Natural killer cell (primary cell): Measurements from ENCODE around the gene SLC38A2. TPM values are rescaled to one million over a fixed set of nuclear protein-coding genes. Genes with fewer than 3 reads are reported as not detected.

ENCODE experiments used
- ATAC-seq, 3 donors: fragments of 150-1000 bp in 2 of 3; fragments of 200-7000 bp in 1 of 3; cut with Tn5 transposase; 1 replicate in 1 of 3; 2 replicates in 2 of 3; pipeline ENCODE4 v1.10.0; 2021; ENCODE audit warnings: mild to moderate bottlenecking in 2 of 3, moderate library complexity in 2 of 3
- DNase-seq, 2 donors: peaks; one replicate each; pipeline versions ENCODE4 v3.0.0 to v3.0.0-alpha.2; 2013 to 2021; ENCODE audit warnings: mixed read lengths in 1 of 2
- H3K27ac ChIP-seq: one replicate; pipeline ENCODE4 v1.5.1; 2013; ENCODE audit warnings: mild to moderate bottlenecking, low read length
- H3K27me3 ChIP-seq: one replicate; pipeline ENCODE4 v1.6.1; 2013; ENCODE audit warnings: low read length; ENCODE audit not compliant: control insufficient read depth, insufficient read depth
- H3K36me3 ChIP-seq: one replicate; pipeline ENCODE4 v1.6.1; 2013; ENCODE audit warnings: low read length; ENCODE audit not compliant: control insufficient read depth, insufficient read depth
- H3K4me1 ChIP-seq: one replicate; pipeline ENCODE4 v1.6.1; 2013; ENCODE audit warnings: low read length; ENCODE audit not compliant: control insufficient read depth, insufficient read depth
- H3K4me3 ChIP-seq: one replicate; pipeline ENCODE4 v1.5.1; 2013; ENCODE audit warnings: low read length
- H3K9me3 ChIP-seq: one replicate; pipeline ENCODE4 v1.6.1; 2013; ENCODE audit warnings: low read length; ENCODE audit not compliant: control insufficient read depth, insufficient read depth
- H3K27ac Mint-ChIP-seq, 2 donors: one replicate each; pipeline ENCODE4 v1.8.0; 2022; ENCODE audit warnings: mild to moderate bottlenecking in 2 of 2, mixed read lengths in 2 of 2, moderate library complexity in 1 of 2
- H3K27me3 Mint-ChIP-seq, 2 donors: one replicate each; pipeline ENCODE4 v1.8.0; 2022; ENCODE audit warnings: low read depth in 2 of 2, mixed read lengths in 2 of 2
- H3K36me3 Mint-ChIP-seq: one replicate; pipeline ENCODE4 v1.8.0; 2022; ENCODE audit warnings: mixed read lengths
- H3K4me1 Mint-ChIP-seq, 2 donors: one replicate each; pipeline ENCODE4 v1.8.0; 2022; ENCODE audit warnings: mixed read lengths in 2 of 2
- H3K4me3 Mint-ChIP-seq: one replicate; pipeline ENCODE4 v1.8.0; 2022; ENCODE audit warnings: mild to moderate bottlenecking, moderate library complexity, mixed read lengths
- H3K9me3 Mint-ChIP-seq, 2 donors: one replicate each; pipeline ENCODE4 v1.8.0; 2022; ENCODE audit warnings: mixed read lengths in 2 of 2
- CTCF ChIP-seq: fragments of 200-600 bp; IDR thresholded peaks from one replicate; pipeline ENCODE4 v1.8.0; 2022; ENCODE audit warnings: antibody characterized with exemption
- WGBS: methylation state at CpG from one replicate; pipeline ENCODE4 v1.1.7; 2013; ENCODE audit warnings: missing lambda C conversion rate; ENCODE audit not compliant: insufficient coverage; 5-methylcytosine and 5-hydroxymethylcytosine counted together
- intact Hi-C: fragments of 100-400 bp; cut with micrococcal nuclease; formaldehyde crosslinking; loops from one replicate; pipeline ENCODE4 v1.14.2; 2022
- total RNA-seq, 4 donors: library from RNA; stranded (reverse); fragments of 120-200 nt in 1 of 4; gene quantifications; one replicate each; pipeline versions ENCODE4 v1.2.3 to v1.2.4, GENCODE V29; 2013 to 2022

SLC38A2 gene
- total RNA-seq, 3 donors from 2014 or later (not counting 1 experiment from before 2014, with no cell fraction given) = 131 to 241 (median 167) TPM

GRCh38 chr12:46374711-46375110 is 2.1 kb upstream of the SLC38A2 start:
- no peak for ATAC-seq
- H3K9me3 ChIP-seq = no peaks in the 10 kb centered on the region
- H3K36me3 ChIP-seq = peaks cover 13% of the 10 kb centered on the region
- Mint-ChIP-seq H3K36me3 (peaks cover 19% of the 10 kb centered on the region), H3K27ac (peak overlapping the region; percentile 99), H3K4me3 (peak overlapping the region; percentile 100), H3K27me3 (no peaks in the 10 kb centered on the region), H3K4me1 (peaks cover 44 to 46% of the 10 kb centered on the region in 2 donors), H3K9me3 (no peaks in the 10 kb centered on the region)
- H3K27ac ChIP-seq = no peak overlapping the region
- 94% methylated on average over 4 of the region's 4 CpGs for WGBS
- DNase-seq = no peak
- H3K27me3 ChIP-seq = no peaks in the 10 kb centered on the region
- no peak overlapping the region for H3K4me3 ChIP-seq
- no peak for TF ChIP-seq CTCF
- peaks cover 21% of the 10 kb centered on the region for H3K4me1 ChIP-seq
- intact Hi-C loops = loop anchor here (5.0 to 10.0 kb wide), 5 partner anchors 173 to 1330 kb away; partner anchors contain the start of genes ARID2 and RPAP3

- peak overlapping the region; percentile 100 for H3K4me3 Mint-ChIP-seq
- H3K9me3 ChIP-seq = no peaks in the 10 kb centered on the region
- H3K27ac ChIP-seq = no peak overlapping the region
- peaks cover 22% of the 10 kb centered on the region for H3K36me3 Mint-ChIP-seq
- DNase-seq (no peak), ATAC-seq (no peak)
- peaks cover 17% of the 10 kb centered on the region for H3K36me3 ChIP-seq
- peaks cover 48 to 50% of the 10 kb centered on the region in 2 donors for H3K4me1 Mint-ChIP-seq
- WGBS = 0% methylated on average over 1 of the region's 1 CpG
- peaks cover 21% of the 10 kb centered on the region for H3K4me1 ChIP-seq
- H3K27me3 ChIP-seq = no peaks in the 10 kb centered on the region
- no peaks in the 10 kb centered on the region for H3K27me3 Mint-ChIP-seq
- H3K9me3 Mint-ChIP-seq = no peaks in the 10 kb centered on the region
- no peak overlapping the region for H3K4me3 ChIP-seq
- no peak for TF ChIP-seq CTCF
- intact Hi-C loops = loop anchor here (5.0 to 10.0 kb wide), 5 partner anchors 173 to 1330 kb away; partner anchors contain the start of genes ARID2 and RPAP3
- peak overlapping the region; percentile 99 for H3K27ac Mint-ChIP-seq
Observed at GRCh38 chr12:46374310-46374709, 1.7 kb upstream of the SLC38A2 start.

- ATAC-seq (no peak), DNase-seq (peak; percentile 42 to 74)
- intact Hi-C loops = loop anchor here (2.0 to 10.0 kb wide), 7 partner anchors 105 to 1331 kb away; partner anchors contain the start of genes ARID2, RPAP3 and SLC38A1
- Mint-ChIP-seq H3K27ac (peak overlapping the region; percentile 99), H3K4me1 (peaks cover 55 to 56% of the 10 kb centered on the region in 2 donors), H3K9me3 (no peaks in the 10 kb centered on the region), H3K36me3 (peaks cover 22% of the 10 kb centered on the region), H3K27me3 (no peaks in the 10 kb centered on the region), H3K4me3 (peak overlapping the region; percentile 100)
- peak overlapping the region; percentile 53 for H3K4me3 ChIP-seq
- 12% methylated on average over 37 of the region's 37 CpGs for WGBS
- H3K27me3 ChIP-seq = no peaks in the 10 kb centered on the region
- H3K27ac ChIP-seq = peak overlapping the region; percentile 74
- H3K36me3 ChIP-seq = peaks cover 24% of the 10 kb centered on the region
- no peaks in the 10 kb centered on the region for H3K9me3 ChIP-seq
- TF ChIP-seq CTCF = no peak
- peaks cover 23% of the 10 kb centered on the region for H3K4me1 ChIP-seq
Observed at GRCh38 chr12:46373301-46374296, 1.0 kb upstream of the SLC38A2 start.
